ENCODE results near the gene ARPC5. TPM values are rescaled to one million over a fixed set of nuclear protein-coding genes. Genes with fewer than 3 reads are reported as not detected.
"Not testable (repeated sequence)": the region's sequence is repeated elsewhere in the genome, so short reads cannot be mapped to it uniquely, and the experiment has no call there.

ARPC5 gene
- total RNA-seq, 2 donors from 2014 or later: 183 to 213 TPM

DNA sequence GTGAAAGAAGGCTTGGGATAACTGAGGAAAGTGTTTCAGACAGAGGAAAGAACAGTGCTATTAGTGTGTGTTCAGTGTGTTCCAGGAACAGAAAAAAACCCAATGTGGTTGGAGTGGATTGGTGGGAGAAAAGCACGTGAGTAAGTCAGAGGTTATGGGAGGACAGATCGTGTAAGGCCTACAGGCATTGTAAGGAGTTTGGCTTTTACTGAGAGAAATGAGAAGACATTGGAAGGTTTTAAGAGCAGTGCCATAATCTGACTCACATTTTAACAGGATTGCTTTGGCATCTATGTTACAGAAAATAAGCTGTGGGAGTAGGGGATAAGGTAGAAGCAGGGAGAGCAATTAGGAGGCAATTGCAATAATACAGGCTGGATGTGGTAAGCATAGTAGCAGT lies 4.8 kb downstream of the ARPC5 start:
- DNase-seq (ENCODE audit: low spot score in 2 of 2) (no peak), ATAC-seq (no peak)
- H3K27ac Mint-ChIP-seq: peak overlapping the region; percentile 5 to 37
- no peaks in the 10 kb centered on the region for H3K9me3 Mint-ChIP-seq
- peaks cover 31 to 64% of the 10 kb centered on the region in 2 donors for H3K36me3 Mint-ChIP-seq

- peak; percentile 74 to 78 for ATAC-seq
- DNase-seq (ENCODE audit: low spot score in 2 of 2): no peak
- Mint-ChIP-seq H3K36me3 (peaks cover 16 to 54% of the 10 kb centered on the region in 2 donors), H3K27ac (peak overlapping the region in 1 of 2 donors; percentile 16), H3K9me3 (no peaks in the 10 kb centered on the region)
Measured at GRCh38 chr1:183628537-183628936, 7.0 kb downstream of the ARPC5 start.

DNA sequence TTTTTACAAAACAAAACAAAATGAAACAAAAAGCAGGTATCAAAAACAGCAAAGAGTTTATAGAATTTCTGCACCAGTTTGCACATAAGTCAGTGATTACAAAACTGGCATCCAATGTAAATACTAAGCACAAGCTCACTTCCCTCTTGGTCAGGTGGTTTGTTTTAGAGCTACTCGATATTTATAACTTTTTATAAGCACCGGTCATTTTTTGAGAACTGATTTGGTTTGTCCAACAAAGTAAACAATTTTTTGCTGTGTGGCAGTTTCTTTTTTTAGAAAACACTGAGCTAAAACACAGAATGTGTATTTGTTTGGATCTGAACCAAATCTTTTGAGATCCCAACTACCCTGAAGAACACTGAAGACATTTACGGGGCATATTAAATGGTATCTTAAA lies 9.3 kb downstream of the ARPC5 start:
- H3K36me3 Mint-ChIP-seq: peaks cover 14 to 39% of the 10 kb centered on the region in 2 donors
- not testable (repeated sequence) for H3K27ac Mint-ChIP-seq; DNase-seq (ENCODE audit: low spot score in 2 of 2); ATAC-seq; H3K9me3 Mint-ChIP-seq

DNA sequence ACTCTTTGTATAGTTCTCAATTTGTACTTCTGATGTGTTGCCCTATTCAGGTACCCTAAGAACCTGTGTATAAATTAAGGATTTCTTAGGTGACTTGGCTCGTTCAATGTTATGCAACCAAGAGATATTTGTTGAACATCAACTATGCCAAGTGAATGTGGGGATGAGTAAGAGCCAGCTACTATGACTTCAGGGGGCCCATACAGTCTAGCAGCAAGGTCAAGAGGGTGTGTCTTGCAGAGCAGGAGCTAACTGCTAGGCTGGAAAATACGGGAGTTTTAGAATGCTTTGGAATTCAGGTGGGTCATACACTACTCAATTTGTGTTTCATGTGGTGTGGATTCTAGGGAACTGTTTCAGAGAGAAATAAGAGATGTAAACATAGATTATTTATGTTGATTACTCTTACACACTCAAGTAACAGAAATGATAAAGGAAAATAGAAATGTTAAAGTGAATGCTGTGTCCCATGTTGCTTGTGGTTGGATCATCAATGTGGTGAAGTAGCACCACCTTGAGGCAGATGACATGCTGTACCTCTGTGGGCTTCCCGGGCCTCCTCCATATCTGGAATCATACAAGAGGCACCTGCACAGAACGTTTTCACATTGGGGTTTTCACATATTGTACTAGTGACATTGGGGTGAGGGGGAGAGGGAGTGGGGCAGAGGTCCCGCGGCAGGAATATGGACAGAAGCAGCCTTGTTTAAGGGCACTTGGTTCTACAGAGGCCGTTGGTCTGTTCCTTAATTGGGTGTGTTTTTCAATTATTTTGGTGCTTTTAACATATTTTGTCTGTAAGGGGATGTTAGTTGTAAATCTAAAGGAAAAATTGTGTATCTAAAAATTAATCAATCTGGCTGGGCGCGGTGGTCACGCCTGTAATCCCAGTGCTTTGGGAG lies 12.4 kb downstream of the ARPC5 start:
- ATAC-seq (peak; percentile 86 to 90), DNase-seq (ENCODE audit: low spot score in 2 of 2) (peak in 1 of 2 donors; percentile 26)
- peak overlapping the region in 1 of 2 donors; percentile 19 for H3K27ac Mint-ChIP-seq
- H3K9me3 Mint-ChIP-seq: no peaks in the 10 kb centered on the region
- peaks cover 0 to 9% of the 10 kb centered on the region in 2 donors for H3K36me3 Mint-ChIP-seq

DNA sequence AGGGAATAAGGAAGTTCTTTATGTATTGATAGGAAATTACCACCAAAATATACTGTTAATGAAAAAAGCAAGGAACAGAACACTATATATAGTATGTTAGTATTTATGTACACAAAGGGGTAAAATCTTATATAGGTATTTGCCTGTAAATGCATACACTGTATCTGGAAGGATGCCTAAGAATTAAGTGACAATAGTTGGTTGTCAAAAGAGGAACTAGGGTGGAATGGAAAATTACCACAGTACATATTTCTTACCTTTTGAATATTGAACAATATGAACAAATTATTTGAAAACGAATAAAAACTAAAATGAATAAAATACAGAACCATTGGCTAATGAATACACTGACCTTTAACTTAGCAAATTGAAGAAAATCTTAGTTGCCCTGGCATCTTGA lies 13.6 kb downstream of the ARPC5 start:
- ATAC-seq: no peak
- H3K9me3 Mint-ChIP-seq: no peaks in the 10 kb centered on the region
- peaks cover 0 to 8% of the 10 kb centered on the region in 2 donors for H3K36me3 Mint-ChIP-seq

GRCh38 chr1:183620311-183620710 lies 15.3 kb downstream of the ARPC5 start:
- no peak for DNase-seq (ENCODE audit: low spot score in 2 of 2)
- H3K36me3 Mint-ChIP-seq: peaks cover 0 to 2% of the 10 kb centered on the region in 2 donors
- H3K9me3 Mint-ChIP-seq: no peaks in the 10 kb centered on the region
- H3K27ac Mint-ChIP-seq: no peak overlapping the region
- ATAC-seq: no peak

More for the DNA sequence above, 13.6 kb downstream of the ARPC5 start:
- no peak overlapping the region for H3K27ac Mint-ChIP-seq
- no peak for DNase-seq (ENCODE audit: low spot score in 2 of 2)

DNA sequence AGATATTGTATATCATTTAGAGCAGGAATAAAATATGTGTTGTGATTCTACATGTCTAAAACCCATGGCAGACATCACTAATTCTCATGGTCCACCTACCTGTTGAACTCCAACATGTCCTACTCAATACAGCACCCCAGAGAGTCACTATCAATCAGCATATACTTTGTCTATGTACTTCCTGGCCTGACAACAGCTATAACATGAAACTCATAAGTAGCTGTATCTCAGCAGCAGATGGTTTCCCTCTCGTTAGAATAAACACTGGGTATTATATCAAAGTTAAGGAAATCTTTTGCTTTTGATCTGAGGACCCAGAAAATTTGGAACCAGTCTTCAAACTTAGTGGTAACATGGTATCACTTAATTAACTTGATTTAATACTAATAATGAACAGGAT lies 15.8 kb downstream of the ARPC5 start:
- H3K9me3 Mint-ChIP-seq: no peaks in the 10 kb centered on the region
- H3K27ac Mint-ChIP-seq: no peak overlapping the region
- no peaks in the 10 kb centered on the region for H3K36me3 Mint-ChIP-seq
- ATAC-seq: peak in 1 of 2 donors; percentile 26
- no peak for DNase-seq (ENCODE audit: low spot score in 2 of 2)

DNA sequence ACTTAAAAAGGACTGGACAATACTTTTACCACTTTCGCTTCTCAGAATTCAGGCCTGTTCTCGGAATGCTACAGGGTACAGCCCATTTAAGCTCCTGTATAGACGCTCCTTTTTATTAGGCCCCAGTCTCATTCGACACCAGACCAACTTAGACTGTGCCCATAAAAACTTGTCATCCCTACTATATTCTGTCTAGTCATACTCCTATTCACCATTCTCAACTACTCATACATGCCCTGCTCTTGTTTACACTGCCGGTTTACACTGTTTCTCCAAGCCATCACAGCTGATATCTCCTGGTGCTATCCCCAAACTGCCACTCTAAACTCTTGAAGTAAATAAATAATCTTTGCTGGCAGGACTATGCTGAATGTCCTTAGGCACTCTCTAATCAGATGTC lies 17.4 kb downstream of the ARPC5 start:
- ATAC-seq; DNase-seq (ENCODE audit: low spot score in 2 of 2); H3K36me3 Mint-ChIP-seq; H3K9me3 Mint-ChIP-seq; H3K27ac Mint-ChIP-seq: not testable (repeated sequence)

DNA sequence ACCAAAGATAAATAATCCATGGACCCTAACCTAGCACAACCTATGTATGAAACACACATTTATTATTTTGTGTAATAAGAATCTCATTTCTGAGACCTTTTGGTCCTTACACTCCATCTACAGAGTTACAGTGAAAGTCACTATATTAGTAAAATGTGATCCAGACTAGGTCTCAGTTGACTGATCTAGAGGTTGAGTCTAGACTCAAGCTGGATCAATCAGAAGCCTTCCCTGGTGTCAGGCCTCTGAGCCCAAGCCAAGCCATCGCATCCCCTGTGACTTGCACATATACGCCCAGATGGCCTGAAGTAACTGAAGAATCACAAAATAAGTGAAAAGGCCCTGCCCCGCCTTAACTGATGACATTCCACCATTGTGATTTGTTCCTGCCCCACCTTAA lies 22.6 kb downstream of the ARPC5 start:
- not testable (repeated sequence) for DNase-seq (ENCODE audit: low spot score in 2 of 2); H3K36me3 Mint-ChIP-seq; H3K9me3 Mint-ChIP-seq; H3K27ac Mint-ChIP-seq
- peak in 1 of 2 donors; percentile 46 for ATAC-seq

GRCh38 chr1:183612407-183612806 lies 23.2 kb downstream of the ARPC5 start:
- H3K27ac Mint-ChIP-seq: no peak overlapping the region
- no peaks in the 10 kb centered on the region for H3K9me3 Mint-ChIP-seq
- no peaks in the 10 kb centered on the region for H3K36me3 Mint-ChIP-seq
- ATAC-seq: no peak
- no peak for DNase-seq (ENCODE audit: low spot score in 2 of 2)

DNA sequence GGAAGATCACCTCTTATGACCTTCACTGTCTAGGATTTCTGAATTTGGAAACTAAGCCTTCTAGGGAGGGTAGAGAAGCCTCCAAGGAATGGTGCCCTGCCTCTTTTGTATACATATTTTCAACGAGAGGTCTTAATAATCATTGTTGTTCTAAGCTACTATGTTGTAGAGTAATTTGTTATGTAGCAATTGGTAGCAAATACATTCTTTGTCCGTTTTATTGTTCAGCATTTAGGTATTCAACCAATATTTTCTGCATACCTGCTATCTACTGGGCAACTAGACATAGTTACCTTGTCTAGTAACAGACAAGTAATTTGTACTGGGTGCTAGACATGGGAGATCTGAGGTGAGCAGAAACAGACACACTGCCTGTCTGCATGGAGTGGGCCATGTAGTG lies 24.6 kb downstream of the ARPC5 start:
- DNase-seq (ENCODE audit: low spot score in 2 of 2): no peak
- ATAC-seq: no peak
- Mint-ChIP-seq H3K36me3 (no peaks in the 10 kb centered on the region), H3K9me3 (no peaks in the 10 kb centered on the region), H3K27ac (no peak overlapping the region)

GRCh38 chr1:183609759-183610452 lies 25.7 kb downstream of the ARPC5 start:
- no peaks in the 10 kb centered on the region for H3K9me3 Mint-ChIP-seq
- H3K27ac Mint-ChIP-seq: peak overlapping the region in 1 of 2 donors; percentile 62
- DNase-seq (ENCODE audit: low spot score in 2 of 2) (no peak), ATAC-seq (no peak)
- no peaks in the 10 kb centered on the region for H3K36me3 Mint-ChIP-seq

GRCh38 chr1:183609313-183609712 lies 26.3 kb downstream of the ARPC5 start:
- Mint-ChIP-seq H3K9me3 (no peaks in the 10 kb centered on the region), H3K36me3 (no peaks in the 10 kb centered on the region), H3K27ac (peak overlapping the region in 1 of 2 donors; percentile 62)
- peak; percentile 45 to 60 for ATAC-seq
- no peak for DNase-seq (ENCODE audit: low spot score in 2 of 2)

DNA sequence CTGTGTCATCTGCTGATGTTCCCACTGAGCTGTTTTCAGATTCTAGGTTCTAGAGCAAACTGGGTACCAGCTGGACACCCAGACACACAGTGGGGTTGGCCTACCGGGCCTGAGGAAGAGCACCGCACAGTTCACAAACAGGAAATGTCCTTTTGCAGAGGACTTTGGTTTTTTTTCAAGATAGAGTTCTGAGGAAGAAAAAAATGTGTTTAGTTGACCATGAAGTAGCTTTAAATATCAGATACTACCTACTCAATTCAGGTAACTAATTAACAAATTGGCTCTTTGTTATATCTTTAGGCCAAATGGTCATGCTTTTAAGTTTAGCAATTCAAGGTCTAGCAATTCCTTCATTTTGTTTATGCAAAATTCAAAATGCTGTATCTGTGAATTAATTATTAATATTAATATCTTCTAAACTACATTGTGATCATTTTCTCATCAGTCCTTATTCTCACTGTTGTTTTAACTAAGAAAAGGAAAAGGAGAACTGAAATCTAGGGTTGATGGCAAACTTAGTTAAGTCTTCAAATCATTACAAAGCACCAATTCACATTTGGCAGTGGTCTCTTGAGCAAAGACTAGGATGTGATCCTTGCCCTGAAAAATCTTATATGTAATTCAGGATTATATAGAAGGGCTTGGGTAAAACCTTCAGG lies 28.1 kb downstream of the ARPC5 start:
- no peaks in the 10 kb centered on the region for H3K36me3 Mint-ChIP-seq

DNA sequence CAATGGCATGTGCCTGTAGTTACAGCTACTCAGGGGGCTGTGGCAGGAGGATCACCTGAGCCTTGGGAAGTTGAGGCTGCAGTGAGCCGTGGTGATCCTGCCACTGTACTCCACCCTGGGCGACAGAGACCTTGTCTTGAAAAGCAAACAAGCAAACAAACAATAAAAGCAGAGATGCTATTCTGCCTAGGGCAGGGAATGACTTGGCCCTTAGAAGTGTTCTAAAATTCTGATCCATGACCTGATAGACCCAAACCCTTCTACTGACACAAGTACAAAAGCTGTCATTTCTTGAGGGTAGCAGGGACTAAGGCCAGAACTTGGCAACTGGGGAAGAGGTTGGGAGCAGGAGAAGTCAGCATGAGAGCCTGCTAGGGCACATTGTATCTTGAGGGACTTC lies 29.7 kb downstream of the ARPC5 start:
- ATAC-seq (no peak), DNase-seq (ENCODE audit: low spot score in 2 of 2) (no peak)
- no peak overlapping the region for H3K27ac Mint-ChIP-seq
- H3K36me3 Mint-ChIP-seq: no peaks in the 10 kb centered on the region
- H3K9me3 Mint-ChIP-seq: no peaks in the 10 kb centered on the region

More for the DNA sequence above, 28.1 kb downstream of the ARPC5 start:
- no peak for ATAC-seq
- no peak for DNase-seq (ENCODE audit: low spot score in 2 of 2)
- Mint-ChIP-seq H3K9me3 (no peaks in the 10 kb centered on the region), H3K27ac (peak overlapping the region in 1 of 2 donors; percentile 72)

DNA sequence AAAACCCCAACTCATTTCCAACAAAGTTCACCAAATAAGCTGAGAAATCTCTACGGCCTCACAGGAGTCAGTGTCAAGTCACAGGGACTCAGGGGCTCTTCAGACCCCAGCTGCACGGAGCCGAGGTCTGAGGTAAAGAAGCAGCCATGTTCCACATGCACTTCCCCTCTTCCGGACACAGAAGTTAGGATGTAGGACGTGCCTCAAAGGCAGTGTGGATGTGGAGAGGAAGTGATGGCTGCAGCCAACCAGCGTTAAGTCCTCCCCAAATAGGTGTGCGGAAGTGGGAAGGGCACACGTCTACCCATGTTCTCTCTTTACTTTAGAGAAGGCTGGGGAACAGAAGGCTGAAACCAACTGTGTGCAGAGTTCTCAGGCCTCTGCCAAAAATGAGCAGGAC lies 30.8 kb downstream of the ARPC5 start:
- Mint-ChIP-seq H3K36me3 (no peaks in the 10 kb centered on the region), H3K9me3 (no peaks in the 10 kb centered on the region), H3K27ac (no peak overlapping the region)
- DNase-seq (ENCODE audit: low spot score in 2 of 2) (no peak), ATAC-seq (no peak)
